H1 (cell line): Measurements from ENCODE around the gene ZBP1. TPM values are rescaled to one million over a fixed set of nuclear protein-coding genes. Genes with fewer than 3 reads are reported as not detected.

Experiments used
- CTCF ChIA-PET: fragments of 300-600 bp; sonication (Branson Sonifier 250); formaldehyde crosslinking; loops from one replicate; lab custom pipeline; 2021; ENCODE audit not compliant: partially characterized antibody; lab: Charles Lee
- POLR2A ChIA-PET: fragments of 300-600 bp; sonication (Branson Sonifier 250); formaldehyde crosslinking; loops from one replicate; lab custom pipeline; 2021; ENCODE audit warnings: inconsistent platforms; ENCODE audit not compliant: partially characterized antibody; lab: Charles Lee
- DNase-seq, 2 experiments: peaks; one replicate each; pipeline versions ENCODE4 v3.0.0 to v3.0.0-alpha.2; 2010 to 2022; ENCODE audit warnings: low spot score in 2 of 2, low read depth in 1 of 2, mixed read lengths in 1 of 2
- FAIRE-seq: peaks from 2 replicates; lab custom pipeline; 2011; peaks lifted over from hg19 to GRCh38; lab: Jason Lieb, UNC
- H2AFZ ChIP-seq: 2 replicates; pipeline ENCODE4 v1.8.1; 2012; ENCODE audit warnings: low read length, inconsistent platforms
- H2AK5ac ChIP-seq: 2 replicates; pipeline ENCODE4 v1.6.1; 2013; ENCODE audit warnings: low read depth, low read length
- H2BK120ac ChIP-seq: replicated peaks from 2 replicates; pipeline ENCODE3; 2013; ENCODE audit warnings: low read depth, low read length, inconsistent platforms
- H2BK12ac ChIP-seq: 2 replicates; pipeline ENCODE4 v1.6.1; 2013; ENCODE audit warnings: low read depth, low read length
- H2BK15ac ChIP-seq: 2 replicates; pipeline ENCODE4 v1.6.1; 2013; ENCODE audit warnings: low read length
- H2BK20ac ChIP-seq: 2 replicates; pipeline ENCODE4 v1.6.1; 2013; ENCODE audit warnings: low read length
- H2BK5ac ChIP-seq: 2 replicates; pipeline ENCODE4 v1.6.1; 2013; ENCODE audit warnings: low read depth, low read length
- H3K14ac ChIP-seq: 2 replicates; pipeline ENCODE4 v1.6.1; 2013; ENCODE audit warnings: inconsistent platforms; ENCODE audit not compliant: insufficient read length
- H3K18ac ChIP-seq: 2 replicates; pipeline ENCODE4 v1.6.1; 2013; ENCODE audit warnings: low read length; ENCODE audit errors: extremely low read depth
- H3K23ac ChIP-seq: 2 replicates; pipeline ENCODE4 v1.6.1; 2013; ENCODE audit warnings: inconsistent platforms; ENCODE audit not compliant: insufficient read length
- H3K23me2 ChIP-seq: 2 replicates; pipeline ENCODE4 v1.6.1; 2013; ENCODE audit warnings: low read depth, low read length
- H3K27ac ChIP-seq: 2 replicates; pipeline ENCODE4 v1.6.1; 2011; ENCODE audit warnings: low read depth, low read length, inconsistent platforms
- H3K27me3 ChIP-seq, 4 experiments: replicated peaks in 1 of 4; 1 replicate in 1 of 4; 2 replicates in 3 of 4; pipeline versions ENCODE4 v1.6.1 to v1.8.1; 2011 to 2013; ENCODE audit warnings: low read length in 3 of 4, mild to moderate bottlenecking in 3 of 4, inconsistent platforms in 2 of 4, mixed read lengths in 2 of 4, moderate library complexity in 1 of 4; ENCODE audit not compliant: control insufficient read depth in 3 of 4, insufficient read depth in 3 of 4; ENCODE audit errors: extremely low read depth in 1 of 4
- H3K36me3 ChIP-seq, 4 experiments: 2 replicates each; pipeline versions ENCODE4 v1.6.1 to v1.8.1; 2011 to 2013; ENCODE audit warnings: mild to moderate bottlenecking in 4 of 4, low read length in 3 of 4, moderate library complexity in 2 of 4, control low read depth in 1 of 4, inconsistent platforms in 1 of 4; ENCODE audit not compliant: insufficient read depth in 4 of 4, control insufficient read depth in 2 of 4
- H3K4ac ChIP-seq: replicated peaks from 2 replicates; pipeline ENCODE3; 2013; ENCODE audit warnings: low read length, low read depth, mixed read lengths, inconsistent platforms; ENCODE audit not compliant: insufficient read length
- H3K4me1 ChIP-seq, 4 experiments: replicated peaks in 1 of 4; 1 replicate in 1 of 4; 2 replicates in 3 of 4; pipeline versions ENCODE4 v1.6.1 to v1.8.1; 2011 to 2013; ENCODE audit warnings: low read length in 3 of 4, inconsistent platforms in 2 of 4, mixed read lengths in 1 of 4; ENCODE audit not compliant: insufficient read depth in 4 of 4, control insufficient read depth in 3 of 4
- H3K4me2 ChIP-seq, 2 experiments: 2 replicates each; pipeline versions ENCODE4 v1.6.1 to v1.8.1; 2011 to 2013; ENCODE audit warnings: low read depth in 2 of 2, low read length in 2 of 2, control low read depth in 1 of 2, inconsistent platforms in 1 of 2, mild to moderate bottlenecking in 1 of 2; ENCODE audit not compliant: insufficient read depth in 1 of 2
- H3K4me3 ChIP-seq, 4 experiments: fragments of 200-600, 300-600 bp in 1 of 4; sonication (generic), shearing (Covaris generic), sonication (Bioruptor Twin) in 1 of 4; 2 replicates each; pipeline versions ENCODE4 v1.5.1 to v1.8.1; 2011 to 2016; ENCODE audit warnings: low read length in 4 of 4, low read depth in 3 of 4, control low read depth in 2 of 4, inconsistent platforms in 2 of 4, mild to moderate bottlenecking in 2 of 4, mixed read lengths in 1 of 4, moderate library complexity in 1 of 4; ENCODE audit not compliant: insufficient read depth in 2 of 4; ENCODE audit errors: extremely low read depth in 1 of 4
- H3K56ac ChIP-seq: replicated peaks from 2 replicates; pipeline ENCODE3; 2013; ENCODE audit warnings: low read depth, mild to moderate bottlenecking, mixed read lengths, low read length, inconsistent platforms; ENCODE audit not compliant: insufficient read length
- H3K79me1 ChIP-seq: 2 replicates; pipeline ENCODE4 v1.6.1; 2013; ENCODE audit warnings: low read depth, low read length, control low read depth
- H3K79me2 ChIP-seq, 2 experiments: 2 replicates each; pipeline versions ENCODE4 v1.6.1 to v1.8.1; 2012 to 2013; ENCODE audit warnings: low read length in 2 of 2, mild to moderate bottlenecking in 2 of 2, inconsistent platforms in 1 of 2; ENCODE audit not compliant: insufficient read depth in 2 of 2, control insufficient read depth in 1 of 2
- H3K9ac ChIP-seq, 4 experiments: replicated peaks in 1 of 4; 1 replicate in 1 of 4; 2 replicates in 3 of 4; pipeline versions ENCODE4 v1.6.1 to v1.8.1; 2011 to 2013; ENCODE audit warnings: low read depth in 3 of 4, low read length in 3 of 4, control low read depth in 2 of 4, mild to moderate bottlenecking in 2 of 4, moderate library complexity in 2 of 4, inconsistent platforms in 1 of 4; ENCODE audit errors: extremely low read depth in 1 of 4
- H3K9me3 ChIP-seq, 2 experiments: 2 replicates each; pipeline versions ENCODE4 v1.6.1 to v1.8.1; 2012 to 2013; ENCODE audit warnings: mild to moderate bottlenecking in 2 of 2, moderate library complexity in 2 of 2, control low read depth in 1 of 2, inconsistent platforms in 1 of 2, low read depth in 1 of 2, low read length in 1 of 2, mixed read lengths in 1 of 2; ENCODE audit not compliant: insufficient read depth in 2 of 2
- H4K20me1 ChIP-seq, 2 experiments: replicated peaks in 1 of 2; 2 replicates each; pipeline versions ENCODE3 to v1.8.1; 2011 to 2013; ENCODE audit warnings: inconsistent platforms in 2 of 2, low read length in 2 of 2, mild to moderate bottlenecking in 1 of 2; ENCODE audit not compliant: insufficient read depth in 2 of 2, control insufficient read depth in 1 of 2
- H4K5ac ChIP-seq: 2 replicates; pipeline ENCODE4 v1.6.1; 2013; ENCODE audit warnings: low read length, low read depth, mixed read lengths, inconsistent platforms; ENCODE audit not compliant: insufficient read length
- H4K8ac ChIP-seq: 2 replicates; pipeline ENCODE4 v1.8.0; 2013; ENCODE audit warnings: mild to moderate bottlenecking, moderate library complexity, low read length, inconsistent platforms; ENCODE audit not compliant: insufficient read depth; ENCODE audit errors: extremely low read depth
- H4K91ac ChIP-seq: replicated peaks from 2 replicates; pipeline ENCODE3; 2013; ENCODE audit warnings: low read length, mixed read lengths, inconsistent platforms; ENCODE audit not compliant: insufficient read length
- ASH2L ChIP-seq: fragments of 200-600, 300-600 bp; sonication (generic); IDR thresholded peaks from one replicate; pipeline ENCODE4 v1.7.1; 2017; ENCODE audit warnings: low read length
- CTCF ChIP-seq, 3 experiments: IDR thresholded peaks; 1 replicate in 2 of 3; 2 replicates in 1 of 3; pipeline versions ENCODE4 v1.5.1 to v1.6.1; 2011; ENCODE audit warnings: low read length in 3 of 3, mild to moderate bottlenecking in 3 of 3, inconsistent platforms in 2 of 3, low read depth in 1 of 3, moderate library complexity in 1 of 3; ENCODE audit not compliant: insufficient read depth in 1 of 3; ENCODE audit errors: control extremely low read depth in 1 of 3
- FOSL1 ChIP-seq: IDR thresholded peaks from 2 replicates; pipeline ENCODE4 v1.6.1; 2011; ENCODE audit warnings: mild to moderate bottlenecking, low read depth, low read length, moderate library complexity; ENCODE audit not compliant: insufficient read depth
- POLR2AphosphoS5 ChIP-seq: IDR thresholded peaks from 2 replicates; pipeline ENCODE4 v1.6.1; 2011; ENCODE audit warnings: low read depth, low read length
- RAD21 ChIP-seq, 2 experiments: IDR thresholded peaks in 1 of 2; conservative IDR thresholded peaks in 1 of 2; 2 replicates each; pipeline ENCODE4 v1.6.1; 2011; ENCODE audit warnings: low read depth in 2 of 2, low read length in 2 of 2, improper control_type of control experiment in 1 of 2, inconsistent platforms in 1 of 2, mild to moderate bottlenecking in 1 of 2, moderate library complexity in 1 of 2
- SRF ChIP-seq: IDR thresholded peaks from 2 replicates; pipeline ENCODE4 v1.6.1; 2011; ENCODE audit warnings: mild to moderate bottlenecking, low read depth, low read length, moderate library complexity
- WGBS, 2 experiments: shearing (Covaris generic) in 1 of 2; methylation state at CpG; one replicate each; pipeline versions ENCODE4 v1.1.6 to v1.1.7; 2013 to 2015; ENCODE audit warnings: low lambda C conversion rate in 2 of 2, mixed read lengths in 2 of 2, inconsistent platforms in 1 of 2, low coverage in 1 of 2, missing lambda C conversion rate in 1 of 2; ENCODE audit not compliant: insufficient replicate concordance in 2 of 2, insufficient coverage in 1 of 2, insufficient read length in 1 of 2; ENCODE audit errors: extremely low coverage in 1 of 2, missing lambda C conversion rate in 1 of 2; 5-methylcytosine and 5-hydroxymethylcytosine counted together
- polyA plus RNA-seq, 7 experiments: library from polyadenylated mRNA; depleted of rRNA in 3 of 7; stranded (reverse) in 5 of 7; unstranded in 2 of 7; fragments of >200 nt in 5 of 7; fragments of 200-250 nt in 2 of 7; gene quantifications; 1 replicate in 5 of 7; 2 replicates in 1 of 7; 4 replicates in 1 of 7; pipeline versions ENCODE4 v1.2.1 to v1.2.3, GENCODE V29; 2011 to 2013; ENCODE audit warnings: missing spikeins in 2 of 7, mixed read lengths in 2 of 7
- total RNA-seq: library from RNA; stranded (reverse); fragmentation: NEBNext Ultra II Directional; extraction: Animal tissue kit (Norgen Biotek cat#: 25700); gene quantifications from 2 replicates; pipeline ENCODE4 v1.2.1, GENCODE V29; 2021

Gene ZBP1
- total and polyA plus RNA-seq, 2 of the 8 experiments (the other 6 are each of a cell fraction or from before 2014, with no cell fraction given), result not detected

GRCh38 chr20:57654998-57655808, 35.0 kb upstream of the ZBP1 start:
- peaks cover 3% of the 10 kb centered on the region; the same call in 1 of the 2 replicates for H3K23me2 ChIP-seq
- H3K23ac ChIP-seq, result no peak overlapping the region
- no peak overlapping the region for H4K91ac ChIP-seq
- H4K8ac ChIP-seq, result no peak overlapping the region; the same call in 1 of the 2 replicates
- no peak overlapping the region for H4K5ac ChIP-seq
- no peak overlapping the region for H3K14ac ChIP-seq
- no peak overlapping the region for H2AFZ ChIP-seq
- H3K9ac ChIP-seq, result no peak overlapping the region; a peak in 1 of 7 replicates
- no peak overlapping the region for H3K56ac ChIP-seq
- WGBS, 2 experiments, result 85% methylated on average over 22 of the region's 22 CpGs; no CpG with 5 or more reads in 1 of the 2 experiments
- no peak for FAIRE-seq
- H3K79me2 ChIP-seq, result peaks cover 0 to 2% of the 10 kb centered on the region in 2 experiments; a peak in 3 of 4 replicates
- H4K20me1 ChIP-seq, result peaks cover 3 to 13% of the 10 kb centered on the region in 2 experiments
- TF ChIP-seq POLR2AphosphoS5 (no peak), CTCF (IDR thresholded peaks at IDR 0.05; ENCODE audit: control extremely low read depth in 1 of 3, insufficient read depth in 1 of 3, low read depth in 1 of 3, low read length in 3 of 3) (peak; percentile 9 to 18 (median 10); a peak in 2 of 4 replicates), ASH2L (no peak), SRF (no peak), FOSL1 (no peak), RAD21 (IDR thresholded peaks at IDR 0.05 in 1 of 2, conservative IDR thresholded peaks at IDR 0.05 in 1 of 2; ENCODE audit: low read depth in 2 of 2, low read length in 2 of 2) (peak in 1 of 2 experiments; percentile 12; a peak in 1 of 4 replicates)
- TF ChIP-seq, all 59 proteins: peak for 2
- no peak overlapping the region for H3K18ac ChIP-seq
- H3K4me1 ChIP-seq, result peaks cover 0 to 4% (median 2%) of the 10 kb centered on the region in 4 experiments; a peak in 3 of 7 replicates
- no peak overlapping the region for H2BK20ac ChIP-seq
- H3K4me3 ChIP-seq, result no peak overlapping the region
- H2BK120ac ChIP-seq, result no peak overlapping the region
- H3K36me3 ChIP-seq, result peaks cover 3 to 8% (median 4%) of the 10 kb centered on the region in 4 experiments; a peak in 5 of 8 replicates
- H3K79me1 ChIP-seq, result peaks cover under 1% of the 10 kb centered on the region; the same call in 1 of the 2 replicates
- H3K27ac ChIP-seq, result no peak overlapping the region
- no peaks in the 10 kb centered on the region for H3K9me3 ChIP-seq
- no peak overlapping the region for H3K4ac ChIP-seq
- H2BK12ac ChIP-seq, result no peak overlapping the region
- DNase-seq, result peak in 1 of 2 experiments; percentile 57
- POLR2A ChIA-PET, result no interaction called here
- no peak overlapping the region for H2BK15ac ChIP-seq
- H3K27me3 ChIP-seq, result no peaks in the 10 kb centered on the region
- H2AK5ac ChIP-seq, result no peak overlapping the region
- no peak overlapping the region for H3K4me2 ChIP-seq
- no peak overlapping the region for H2BK5ac ChIP-seq
- CTCF ChIA-PET, result interaction anchor here (0.6 to 4.8 kb wide), 30 partner anchors 12 to 1023 kb away, joined by 3 to 28 read pairs (median 4); no protein-coding TSS in a partner anchor
